Endothelial cell of umbilical vein (primary cell): ENCODE data around the gene MASP1.

Experiments used
- CTCF ChIP-seq, 2 donors: IDR thresholded peaks; 1 replicate in 1 of 2; 2 replicates in 1 of 2; pipeline ENCODE4 v1.5.1; 2011; ENCODE audit warnings: low read length in 2 of 2, mild to moderate bottlenecking in 2 of 2, moderate library complexity in 2 of 2, control low read depth in 1 of 2, inconsistent platforms in 1 of 2, low read depth in 1 of 2; ENCODE audit not compliant: insufficient read depth in 1 of 2; ENCODE audit errors: extremely low read depth in 1 of 2
- EZH2 ChIP-seq: IDR thresholded peaks from 2 replicates; pipeline ENCODE4 v1.6.1; 2012; ENCODE audit warnings: borderline replicate concordance, low read depth, mild to moderate bottlenecking, moderate library complexity, low read length, inconsistent platforms; ENCODE audit not compliant: severe bottlenecking
- MYC ChIP-seq: IDR thresholded peaks from one replicate; pipeline ENCODE4 v1.6.1; 2011; ENCODE audit warnings: mild to moderate bottlenecking, low read depth, low read length
- POLR2A ChIP-seq: IDR thresholded peaks from 2 replicates; pipeline ENCODE4 v1.6.1; 2012; ENCODE audit warnings: low read depth, mild to moderate bottlenecking, control low read depth, low read length

DNA sequence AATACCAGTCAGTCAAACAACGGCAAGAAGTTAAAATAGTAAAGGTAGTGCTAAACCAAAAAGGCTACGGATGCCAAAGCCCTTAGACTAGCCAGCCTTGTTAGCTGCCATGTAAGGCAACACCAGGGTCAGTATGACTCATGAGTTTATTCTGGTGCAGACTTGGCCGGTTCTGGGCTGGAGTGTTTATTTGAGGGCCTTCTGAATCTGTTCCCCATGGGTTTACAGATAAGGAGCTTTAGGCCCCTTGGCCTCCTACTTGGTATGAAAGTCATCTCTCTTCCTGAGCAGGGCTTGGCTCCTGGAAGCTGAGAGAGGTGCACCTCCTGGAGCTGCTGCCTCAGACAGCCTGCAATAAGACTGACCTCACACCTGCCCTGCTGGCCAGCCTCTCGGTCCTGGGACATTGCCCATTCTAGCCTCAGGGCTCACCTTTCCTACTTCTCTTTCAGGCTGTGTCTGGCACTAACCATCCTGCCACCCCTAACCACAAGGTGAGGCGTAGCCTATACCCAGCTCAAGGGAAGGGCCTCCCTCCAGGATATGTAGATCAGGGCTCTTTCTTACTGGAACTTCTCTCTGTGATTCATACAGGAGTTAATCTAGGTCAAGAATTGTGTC is 104.6 kb downstream of the MASP1 start:
- TF ChIP-seq CTCF (IDR thresholded peaks at IDR 0.05; ENCODE audit: extremely low read depth in 1 of 2, insufficient read depth in 1 of 2, low read depth in 1 of 2, low read length in 2 of 2) (no peak), EZH2 (no peak), POLR2A (no peak), MYC (no peak)
